Activated CD4-positive, alpha-beta T cell treated with anti-CD3 and anti-CD28 coated beads, Interleukin-2, amount 10 ng/mL, durations not matched to agents 7 days and 5 days (primary cell): Measurements from ENCODE around the gene TGFB2. TPM values are rescaled to one million over a fixed set of nuclear protein-coding genes. Genes with fewer than 3 reads are reported as not detected.

Experiments used
- CTCF ChIA-PET: fragments of 350-600 bp; sonication (Branson Sonifier 250); formaldehyde crosslinking; loops from one replicate; lab custom pipeline; 2021; ENCODE audit warnings: antibody characterized with exemption; lab: Charles Lee
- POLR2A ChIA-PET: fragments of 350-600 bp; sonication (Branson Sonifier 250); formaldehyde crosslinking; loops from one replicate; lab custom pipeline; 2021; ENCODE audit warnings: antibody characterized with exemption; lab: Charles Lee
- DNase-seq: peaks from one replicate; pipeline ENCODE4 v3.0.0-alpha.2; 2020
- H3K27ac Mint-ChIP-seq: one replicate; pipeline ENCODE4 v1.8.0; 2021; ENCODE audit warnings: mild to moderate bottlenecking, moderate library complexity, mixed read lengths
- H3K27me3 Mint-ChIP-seq: one replicate; pipeline ENCODE4 v1.8.0; 2021; ENCODE audit warnings: mixed read lengths
- H3K36me3 Mint-ChIP-seq: one replicate; pipeline ENCODE4 v1.8.0; 2021; ENCODE audit warnings: low read depth, mixed read lengths
- H3K4me1 Mint-ChIP-seq: one replicate; pipeline ENCODE4 v1.8.0; 2021; ENCODE audit warnings: mixed read lengths
- H3K4me3 Mint-ChIP-seq: one replicate; pipeline ENCODE4 v1.8.0; 2021; ENCODE audit warnings: mild to moderate bottlenecking, moderate library complexity, mixed read lengths
- H3K9me3 Mint-ChIP-seq: one replicate; pipeline ENCODE4 v1.8.0; 2021; ENCODE audit warnings: mixed read lengths
- total RNA-seq, 2 experiments: library from RNA; stranded (reverse); gene quantifications; one replicate each; pipeline ENCODE4 v1.2.3, GENCODE V29; 2021

Gene TGFB2
- total RNA-seq, 2 experiments from 2014 or later = not detected

DNA sequence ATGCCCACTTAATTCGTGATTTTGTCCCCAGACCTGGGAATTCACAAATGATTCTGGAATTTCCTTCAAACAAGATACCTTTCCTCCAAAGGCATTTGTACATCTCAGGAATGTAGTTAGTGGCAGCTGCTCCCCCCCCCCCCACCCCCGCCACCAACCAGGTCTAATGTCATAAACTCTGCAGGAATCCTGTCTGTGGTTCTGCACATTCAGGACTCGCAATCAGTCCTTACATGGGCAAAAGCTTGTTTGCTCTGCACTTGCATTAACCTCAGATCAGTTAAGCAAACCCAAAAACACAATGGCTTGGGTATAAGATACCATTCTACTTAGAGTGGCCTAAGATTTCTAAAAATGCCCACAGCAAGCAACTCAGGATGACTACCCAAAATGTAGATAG, 143.8 kb downstream of the TGFB2 start:
- Mint-ChIP-seq H3K27ac (no peak overlapping the region), H3K27me3 (no peaks in the 10 kb centered on the region), H3K4me1 (no peaks in the 10 kb centered on the region), H3K36me3 (no peaks in the 10 kb centered on the region), H3K4me3 (no peak overlapping the region), H3K9me3 (no peaks in the 10 kb centered on the region)
- ChIA-PET POLR2A (no interaction called here), CTCF (no interaction called here)
- DNase-seq = no peak

DNA sequence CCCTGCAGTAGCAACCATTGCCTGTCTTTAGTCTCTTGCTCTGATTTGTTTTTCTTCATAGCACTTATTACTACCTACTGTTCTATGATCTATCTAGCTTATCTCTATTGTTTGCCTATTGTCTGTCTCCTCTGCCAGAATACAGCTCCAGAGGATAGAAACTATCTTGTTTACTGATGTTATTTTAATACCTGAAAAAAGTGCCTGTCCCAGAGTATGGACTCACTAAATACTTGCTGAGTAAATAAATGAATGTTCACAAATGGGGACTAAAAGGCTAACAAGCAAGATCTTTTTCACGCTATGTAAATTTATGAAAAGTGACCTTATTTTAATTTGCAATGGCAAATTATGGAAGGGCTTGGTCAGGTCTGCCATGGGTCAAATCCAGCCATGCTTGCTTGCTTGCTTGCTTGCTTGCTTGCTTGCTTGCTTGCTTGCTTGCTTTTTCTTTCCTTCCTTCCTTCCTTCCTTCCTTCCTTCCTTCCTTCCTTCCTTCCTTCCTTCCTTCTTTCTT, 145.3 kb downstream of the TGFB2 start:
- ChIA-PET POLR2A (no interaction called here), CTCF (no interaction called here)
- Mint-ChIP-seq H3K4me1 (no peaks in the 10 kb centered on the region), H3K9me3 (no peaks in the 10 kb centered on the region), H3K27me3 (no peaks in the 10 kb centered on the region), H3K4me3 (no peak overlapping the region), H3K36me3 (no peaks in the 10 kb centered on the region), H3K27ac (no peak overlapping the region)
- no peak for DNase-seq

DNA sequence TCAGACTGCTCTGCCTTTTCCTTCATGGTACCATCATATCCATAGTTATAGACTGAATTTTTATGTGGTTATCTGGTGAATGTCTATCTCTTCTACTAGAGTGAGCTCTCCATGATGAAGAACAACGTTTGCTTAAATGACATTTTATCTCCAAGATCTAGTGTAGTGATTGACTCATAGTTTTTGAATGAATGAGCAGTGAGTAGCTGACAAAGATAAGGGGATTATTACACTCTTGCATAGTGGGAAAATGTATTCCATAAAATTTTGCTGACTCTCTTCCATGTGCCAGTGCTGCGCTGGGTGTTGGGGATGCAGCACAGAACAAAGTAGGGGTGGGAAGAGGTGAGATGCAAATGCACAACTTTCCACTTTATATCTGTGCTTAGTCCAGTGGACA, 147.7 kb downstream of the TGFB2 start:
- no peak for DNase-seq
- Mint-ChIP-seq H3K4me1 (no peaks in the 10 kb centered on the region), H3K9me3 (no peaks in the 10 kb centered on the region), H3K27ac (no peak overlapping the region), H3K36me3 (no peaks in the 10 kb centered on the region), H3K4me3 (no peak overlapping the region), H3K27me3 (no peaks in the 10 kb centered on the region)
- ChIA-PET CTCF (no interaction called here), POLR2A (no interaction called here)

DNA sequence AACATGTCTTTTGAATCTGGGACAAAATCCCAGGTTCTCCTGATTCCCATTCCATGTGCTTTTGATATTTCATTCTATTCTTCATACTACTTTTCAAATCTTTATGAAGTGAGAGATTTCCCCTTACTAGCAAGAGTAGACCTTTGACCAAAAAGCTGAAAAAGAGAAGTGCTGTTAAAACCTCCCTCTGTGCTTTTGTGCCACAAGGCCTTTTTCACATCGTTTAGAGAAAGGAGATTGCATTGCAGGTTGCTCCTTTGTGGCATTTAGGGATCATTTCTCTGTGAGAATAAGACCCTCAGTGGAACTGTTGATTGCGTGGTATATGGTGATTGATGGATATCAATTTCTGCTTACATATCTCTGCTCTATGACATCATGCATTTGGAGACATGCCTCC, 148.8 kb downstream of the TGFB2 start:
- Mint-ChIP-seq H3K27ac (no peak overlapping the region), H3K27me3 (no peaks in the 10 kb centered on the region)
- CTCF ChIA-PET = no interaction called here

More for the DNA sequence above, 148.8 kb downstream of the TGFB2 start:
- POLR2A ChIA-PET = no interaction called here
- Mint-ChIP-seq H3K9me3 (no peaks in the 10 kb centered on the region), H3K36me3 (no peaks in the 10 kb centered on the region), H3K4me1 (no peaks in the 10 kb centered on the region), H3K4me3 (no peak overlapping the region)
- DNase-seq = no peak

Other genes with a start within 250 kb of the TGFB2 start
- gene RRP15, start 60.0 kb upstream of the TGFB2 start, total RNA-seq = 10 to 100 TPM; 14.0 to 18.0 TPM